Left cardiac atrium (tissue), 4 donors: ENCODE data around the gene CSNK1D. TPM values are rescaled to one million over a fixed set of nuclear protein-coding genes. Genes with fewer than 3 reads are reported as not detected.

Experiments
- ATAC-seq, 2 donors: fragments of 200-7000 bp; cut with Tn5 transposase; one replicate each; pipeline ENCODE4 v1.9.1; 2020; ENCODE audit warnings: mild to moderate bottlenecking in 2 of 2, moderate library complexity in 2 of 2
- DNase-seq: peaks from one replicate; pipeline ENCODE4 v3.0.0-alpha.2; 2020
- intact Hi-C, 2 donors: fragments of 100-400 bp; cut with DNase I; formaldehyde crosslinking; loops; one replicate each; pipeline versions ENCODE4 v1.14.1 to v1.15.1; 2022 to 2023
- total RNA-seq, 2 donors: library from RNA; stranded (reverse); fragmentation: NEBNext Ultra II Directional; extraction: Animal tissue kit (Norgen Biotek cat#: 25700); gene quantifications; one replicate each; pipeline ENCODE4 v1.2.1, GENCODE V29; 2021
- donor health status: DM: no; HTN: yes; CAD: no.
- donor health status: DM: no; HTN: yes; CAD: no; lungs with severe emphysema.
- donor health status: DM: yes; HTN: yes; CAD: no.
- donor health status: Dilated cardiomyopathy.

The CSNK1D gene
- total RNA-seq, 2 donors from 2014 or later = 63.6 to 88.2 TPM

DNA sequence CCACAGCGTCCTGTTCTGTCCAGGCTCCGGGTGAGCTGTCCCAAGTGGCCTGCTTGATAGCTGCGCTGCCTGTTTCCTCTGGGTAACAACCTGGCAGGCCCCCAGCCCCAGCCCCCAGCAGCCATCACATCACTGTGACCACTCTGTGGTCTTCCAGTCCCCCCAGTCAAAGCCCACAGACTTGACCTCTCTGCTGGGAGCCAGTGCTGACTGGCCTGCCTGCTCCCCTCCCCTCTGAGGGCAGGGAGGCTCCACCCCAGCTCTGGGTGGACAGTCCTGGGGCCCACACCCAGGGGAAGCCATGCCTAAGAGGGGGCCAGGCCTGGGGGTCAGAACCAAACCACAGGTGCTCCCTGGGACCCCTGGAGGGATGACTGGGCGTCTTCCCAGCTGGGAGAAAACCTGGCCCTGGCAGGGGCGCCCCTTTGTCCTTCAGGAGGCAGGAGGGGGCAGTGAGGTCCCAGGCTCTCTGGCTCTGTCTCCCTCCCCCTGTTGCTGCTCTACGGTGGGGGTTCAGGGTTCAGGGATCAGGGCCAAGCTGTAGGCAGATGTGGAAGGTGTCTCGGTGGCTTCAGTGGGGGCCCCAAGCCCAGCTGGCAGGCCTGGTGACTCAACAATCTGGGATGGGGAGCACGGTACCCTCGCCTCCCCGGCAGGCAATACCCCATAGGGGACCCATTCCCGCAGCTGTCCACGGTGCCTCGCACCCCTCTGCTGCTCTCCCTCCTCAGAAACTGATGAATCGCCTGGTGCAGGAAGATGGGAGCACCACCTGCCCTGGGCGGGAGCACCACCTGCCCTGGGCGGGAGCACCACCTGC lies 46.5 kb downstream of the CSNK1D start:
- ATAC-seq (no peak), DNase-seq (peak; percentile 22)
- intact Hi-C loops = no loop called here

DNA sequence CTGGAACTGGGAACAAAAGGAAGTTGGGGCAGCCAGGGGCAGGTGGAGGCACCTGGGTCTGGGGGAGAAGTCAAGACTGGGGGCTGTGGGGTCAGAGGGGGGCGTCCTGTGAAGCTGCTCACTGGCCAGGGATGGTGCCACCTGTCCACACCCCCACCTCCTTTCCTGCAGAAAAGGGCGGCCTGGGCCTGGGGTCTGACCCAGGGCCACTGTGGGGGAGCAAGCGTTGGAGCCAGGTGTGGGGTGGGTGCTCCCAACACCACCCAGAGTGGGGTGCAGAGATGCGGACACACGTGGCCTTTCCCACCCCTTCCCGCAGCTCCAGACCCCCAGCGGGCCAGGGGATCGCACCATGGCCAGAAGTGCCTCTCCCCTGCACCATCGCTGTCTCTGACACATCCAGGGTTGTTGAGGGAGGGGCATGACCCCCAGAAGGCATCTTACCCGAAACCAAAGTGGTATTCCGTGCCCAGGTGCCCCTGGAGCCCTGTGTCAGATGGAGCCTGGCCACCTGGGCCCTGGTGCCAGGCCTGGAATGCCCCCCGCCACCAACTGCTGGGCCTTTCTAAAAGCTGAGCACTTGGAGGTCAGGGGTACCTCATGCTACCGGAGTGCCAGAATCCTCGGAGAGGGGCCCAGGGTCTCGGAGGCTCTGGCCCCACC lies 47.2 kb downstream of the CSNK1D start:
- intact Hi-C loops = no loop called here
- DNase-seq = peak; percentile 21
- no peak for ATAC-seq

- ATAC-seq = no peak
- intact Hi-C loops = no loop called here
- DNase-seq = peak; percentile 22
Observed at GRCh38 chr17:82225368-82226029, 48.0 kb downstream of the CSNK1D start.

GRCh38 chr17:82224666-82225065 lies 48.8 kb downstream of the CSNK1D start:
- intact Hi-C loops = no loop called here
- ATAC-seq (no peak), DNase-seq (no peak)

DNA sequence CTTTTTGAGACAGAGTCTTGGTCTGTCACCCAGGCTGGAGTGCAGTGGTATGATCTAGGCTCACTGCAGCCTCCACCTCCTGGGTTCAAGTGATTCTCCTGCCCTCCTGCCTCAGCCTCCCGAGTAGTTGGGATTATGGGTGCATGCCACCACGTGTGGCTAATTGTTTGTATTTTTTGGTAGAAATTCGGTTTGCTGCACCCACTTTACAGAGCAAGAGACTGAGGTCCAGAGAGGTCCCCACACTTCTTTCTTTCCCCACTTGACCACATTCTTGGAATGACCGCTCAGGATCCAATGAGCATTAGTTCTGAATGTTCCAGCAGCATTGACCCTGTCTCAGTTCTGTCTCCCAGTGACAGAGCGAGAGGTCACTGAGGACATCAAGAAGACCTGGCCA lies 50.0 kb downstream of the CSNK1D start:
- DNase-seq (no peak), ATAC-seq (no peak)
- intact Hi-C loops = no loop called here

GRCh38 chr17:82222816-82223215 lies 50.7 kb downstream of the CSNK1D start:
- DNase-seq = no peak
- intact Hi-C loops = no loop called here
- ATAC-seq = no peak

- ATAC-seq (no peak), DNase-seq (no peak)
- intact Hi-C loops = no loop called here
Observed at GRCh38 chr17:82221341-82221902, 52.1 kb downstream of the CSNK1D start.

- ATAC-seq = no peak
- intact Hi-C loops = no loop called here
- DNase-seq = no peak
Observed at GRCh38 chr17:82219753-82220709, 53.5 kb downstream of the CSNK1D start.

DNA sequence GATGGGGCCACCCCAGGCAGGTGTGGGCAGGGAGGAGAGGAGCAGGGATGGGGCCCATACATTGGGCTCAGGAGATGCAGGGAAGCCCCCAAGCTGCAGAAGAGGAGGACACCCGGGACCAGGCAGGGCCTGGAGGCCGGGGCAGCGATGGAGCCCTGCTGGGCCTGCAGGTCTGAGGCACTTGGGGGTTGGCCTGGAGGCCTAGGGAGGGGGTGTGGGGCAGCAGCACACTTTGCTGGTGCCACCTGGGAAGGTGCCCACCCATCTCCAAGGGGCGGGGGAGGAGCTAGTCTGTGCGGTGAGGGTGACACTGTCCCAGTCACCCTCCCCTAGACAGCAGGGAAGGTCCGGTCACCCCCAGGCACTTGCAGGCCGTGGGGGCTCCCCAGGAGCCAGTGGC lies 54.4 kb downstream of the CSNK1D start:
- ATAC-seq (no peak), DNase-seq (no peak)
- intact Hi-C loops = no loop called here

DNA sequence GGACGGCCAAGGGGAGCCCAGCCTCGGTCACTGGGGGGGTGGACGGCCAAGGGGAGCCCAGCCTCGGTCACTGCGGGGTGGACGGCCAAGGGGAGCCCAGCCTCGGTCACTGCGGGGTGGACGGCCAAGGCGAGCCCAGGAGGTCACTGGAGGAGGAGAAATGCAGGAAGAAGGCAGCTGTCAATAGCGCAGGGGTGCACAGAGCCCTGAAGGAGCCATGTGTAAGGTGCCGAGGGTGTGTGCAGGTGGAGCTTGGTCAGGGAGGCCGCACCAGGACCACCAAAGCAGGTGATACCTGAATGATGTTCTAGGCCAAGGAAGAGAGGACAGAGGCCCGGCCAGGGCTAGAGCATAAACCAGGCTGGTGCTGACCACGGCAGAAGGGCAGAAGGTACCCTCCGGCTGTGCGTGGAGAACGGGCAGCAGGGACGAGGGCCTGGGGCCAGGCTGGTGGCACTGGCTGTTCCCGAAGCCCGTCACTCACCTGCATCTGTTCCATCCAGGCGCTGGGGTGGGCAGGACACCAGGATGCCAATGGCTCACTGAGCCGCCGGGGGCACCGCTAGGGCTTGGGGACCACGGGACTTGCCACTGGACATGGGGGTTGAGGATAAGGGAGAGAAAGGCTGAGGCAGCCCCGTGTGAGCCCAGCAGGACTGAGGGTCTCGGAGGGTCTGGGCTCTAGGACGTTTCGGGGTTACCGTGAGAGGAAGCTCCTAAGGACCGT lies 55.0 kb downstream of the CSNK1D start:
- intact Hi-C loops = no loop called here
- ATAC-seq (no peak), DNase-seq (no peak)

GRCh38 chr17:82217530-82218204 lies 55.8 kb downstream of the CSNK1D start:
- ATAC-seq (peak; percentile 16 to 47), DNase-seq (peak; percentile 72)
- intact Hi-C loops = no loop called here

GRCh38 chr17:82217120-82217529 lies 56.4 kb downstream of the CSNK1D start:
- ATAC-seq = peak in 1 of 2 donors; percentile 0
- intact Hi-C loops = no loop called here
- DNase-seq = no peak

GRCh38 chr17:82216301-82217119 lies 57.0 kb downstream of the CSNK1D start:
- intact Hi-C loops = no loop called here
- DNase-seq = peak; percentile 74
- ATAC-seq = peak; percentile 32 to 60

DNA sequence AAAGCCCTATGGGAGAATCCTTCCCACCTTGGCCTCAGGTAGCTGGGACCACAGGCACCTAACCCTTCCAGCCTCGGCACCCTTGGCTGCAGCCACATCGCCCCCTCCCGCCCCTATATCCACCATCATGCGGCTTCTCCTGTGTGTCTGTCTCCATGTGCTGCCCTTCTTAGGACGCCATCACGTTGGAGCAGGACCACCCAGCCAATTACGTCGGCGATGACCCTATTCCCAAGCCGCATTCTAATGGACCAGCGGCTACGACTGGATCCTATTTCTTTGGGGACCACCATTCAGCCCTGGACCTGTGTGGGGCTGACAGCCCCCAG lies 57.6 kb downstream of the CSNK1D start:
- DNase-seq = no peak
- intact Hi-C loops = no loop called here
- no peak for ATAC-seq

DNA sequence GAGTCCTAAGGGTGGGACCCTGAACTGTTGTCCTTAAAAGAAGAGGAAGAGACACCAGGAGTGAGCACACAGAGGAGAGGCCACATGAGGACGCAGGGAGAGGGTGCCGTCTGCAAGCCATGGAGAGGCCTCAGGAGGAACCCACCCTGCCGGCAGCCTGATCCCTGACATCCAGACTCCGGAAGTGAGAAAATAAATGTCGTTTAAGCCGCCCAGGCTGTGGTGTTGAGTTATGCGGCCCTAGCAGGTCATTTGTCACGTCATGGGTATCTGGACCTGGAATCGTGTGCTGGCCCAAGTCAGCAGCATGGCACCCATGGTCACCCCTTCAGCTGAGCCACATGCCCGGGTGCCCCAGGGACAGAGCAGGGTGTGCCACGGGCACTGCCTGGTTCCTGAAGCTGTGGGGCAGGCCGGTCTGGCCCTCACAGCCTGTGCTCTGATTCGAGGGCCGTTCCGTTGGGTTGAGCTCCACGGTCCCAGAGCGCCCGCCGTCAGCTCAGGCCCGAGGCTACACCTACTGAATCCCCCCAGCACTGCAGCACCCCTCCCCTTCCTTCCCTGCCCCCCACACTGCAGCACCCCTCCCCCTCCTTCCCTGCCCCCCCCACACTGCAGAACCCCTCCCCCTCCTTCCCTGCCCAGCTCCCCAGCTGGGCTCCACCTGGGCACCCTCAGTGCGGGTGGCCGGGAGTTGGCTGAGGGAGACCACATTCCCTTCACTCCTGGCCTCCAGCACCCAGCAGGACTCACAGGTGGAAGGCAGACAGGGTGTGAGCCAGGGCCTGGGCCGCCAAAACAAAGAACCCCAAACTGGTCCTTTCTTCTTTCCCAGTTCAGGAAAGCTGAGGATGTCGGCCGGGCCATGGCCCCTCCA lies 58.2 kb downstream of the CSNK1D start:
- no peak for ATAC-seq
- no peak for DNase-seq
- intact Hi-C loops = no loop called here

DNA sequence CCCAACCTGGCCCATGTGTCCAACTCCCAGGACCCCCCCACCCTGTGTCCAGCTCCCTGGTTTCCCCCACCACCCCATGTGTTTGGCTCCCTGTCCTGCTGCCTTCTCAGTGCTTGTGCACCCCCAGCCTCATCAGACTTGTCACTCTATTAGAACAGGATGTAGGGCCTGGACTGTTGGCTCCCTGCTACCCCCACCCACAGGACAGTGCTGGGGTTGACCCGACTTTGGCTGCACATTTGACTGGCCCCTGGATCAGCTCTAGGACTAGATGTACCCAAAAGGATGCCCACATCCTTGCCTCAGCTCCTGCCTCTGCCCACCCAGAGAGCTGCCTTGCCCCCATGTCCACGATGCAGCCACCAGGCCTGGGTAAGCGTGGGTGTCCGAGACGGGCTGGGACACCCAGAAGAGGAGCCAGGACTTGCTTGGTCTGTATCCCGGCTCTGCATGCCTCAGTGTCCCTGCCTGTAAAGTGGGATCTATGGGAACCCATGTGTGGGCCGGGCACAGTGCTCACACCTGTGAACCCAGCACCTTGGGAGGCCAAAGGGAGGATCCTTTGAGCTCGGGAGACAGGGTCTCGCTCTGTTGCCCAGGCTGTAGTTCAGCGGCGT lies 59.4 kb downstream of the CSNK1D start:
- intact Hi-C loops = no loop called here
- ATAC-seq (no peak), DNase-seq (no peak)
